Measurements from ENCODE around the gene NEUROD1. TPM values are rescaled to one million over a fixed set of nuclear protein-coding genes. Genes with fewer than 3 reads are reported as not detected.

NEUROD1 gene
- total and polyA plus RNA-seq, 9 donors: not detected

DNA sequence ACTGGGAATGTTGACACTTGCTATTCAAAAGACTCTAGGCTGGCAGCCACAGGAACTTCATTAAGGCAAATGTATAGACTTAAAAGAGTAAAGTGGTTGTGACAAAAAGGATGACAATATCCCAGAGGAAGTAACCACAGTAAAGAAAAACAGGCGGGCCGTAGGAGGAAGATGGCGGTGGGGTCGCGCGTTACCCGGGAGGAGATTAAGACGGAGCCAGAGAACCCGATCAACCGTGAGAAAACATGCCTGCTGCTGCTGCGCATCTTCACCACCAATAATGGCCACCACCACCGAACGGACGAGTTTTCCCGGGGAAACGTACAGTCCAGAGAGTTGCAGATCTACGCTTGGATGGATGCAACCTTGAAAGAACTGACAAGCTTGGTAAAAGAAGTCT is 14.0 kb upstream of the NEUROD1 start:
- TF ChIP-seq POLR2A (IDR thresholded peaks at IDR 0.05) (no peak), EP300 (IDR thresholded peaks at IDR 0.05) (no peak)
- TF ChIP-seq, protein P1, sequence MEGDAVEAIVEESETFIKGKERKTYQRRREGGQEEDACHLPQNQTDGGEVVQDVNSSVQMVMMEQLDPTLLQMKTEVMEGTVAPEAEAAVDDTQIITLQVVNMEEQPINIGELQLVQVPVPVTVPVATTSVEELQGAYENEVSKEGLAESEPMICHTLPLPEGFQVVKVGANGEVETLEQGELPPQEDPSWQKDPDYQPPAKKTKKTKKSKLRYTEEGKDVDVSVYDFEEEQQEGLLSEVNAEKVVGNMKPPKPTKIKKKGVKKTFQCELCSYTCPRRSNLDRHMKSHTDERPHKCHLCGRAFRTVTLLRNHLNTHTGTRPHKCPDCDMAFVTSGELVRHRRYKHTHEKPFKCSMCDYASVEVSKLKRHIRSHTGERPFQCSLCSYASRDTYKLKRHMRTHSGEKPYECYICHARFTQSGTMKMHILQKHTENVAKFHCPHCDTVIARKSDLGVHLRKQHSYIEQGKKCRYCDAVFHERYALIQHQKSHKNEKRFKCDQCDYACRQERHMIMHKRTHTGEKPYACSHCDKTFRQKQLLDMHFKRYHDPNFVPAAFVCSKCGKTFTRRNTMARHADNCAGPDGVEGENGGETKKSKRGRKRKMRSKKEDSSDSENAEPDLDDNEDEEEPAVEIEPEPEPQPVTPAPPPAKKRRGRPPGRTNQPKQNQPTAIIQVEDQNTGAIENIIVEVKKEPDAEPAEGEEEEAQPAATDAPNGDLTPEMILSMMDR (IDR thresholded peaks at IDR 0.05): no peak
- no peak for DNase-seq
- Histone ChIP-seq H3K27me3 (no peaks in the 10 kb centered on the region), H3K4me3 (no peak overlapping the region), H3K27ac (no peak overlapping the region), H3K9me3 (no peaks in the 10 kb centered on the region), H3K36me3 (no peaks in the 10 kb centered on the region), H3K4me1 (ENCODE audit: insufficient read depth) (no peaks in the 10 kb centered on the region)
- WGBS, 3 donors: 90 to 92% (median 91%) methylated on average over 17 of the region's 17 CpGs
- intact Hi-C loops (cut with DNase I): no loop called here

DNA sequence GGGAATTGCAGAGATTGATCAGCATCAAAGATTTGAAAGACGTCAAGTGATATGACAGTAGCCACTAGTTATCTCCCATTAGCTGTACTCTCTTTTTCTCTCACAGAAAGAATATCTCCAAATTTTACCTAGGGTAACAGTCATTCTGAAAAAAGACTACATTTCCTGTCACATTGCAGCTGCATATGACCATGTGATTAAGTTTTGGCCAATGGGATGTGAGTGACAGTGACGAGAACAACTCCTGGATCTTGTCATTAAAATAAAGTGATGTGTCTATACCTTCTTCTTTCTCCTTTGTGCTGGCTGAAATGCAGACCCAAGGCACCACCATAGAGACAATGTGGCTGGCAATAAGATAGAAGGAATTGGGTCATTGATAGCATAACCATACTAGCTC is 10.5 kb upstream of the NEUROD1 start:
- no peaks in the 10 kb centered on the region for H3K4me1 ChIP-seq (ENCODE audit: insufficient read depth)
- intact Hi-C loops (cut with DNase I): no loop called here
- no peaks in the 10 kb centered on the region for H3K36me3 ChIP-seq
- 79 to 86% (median 83%) methylated on average over 2 of the region's 2 CpGs for WGBS, 3 donors
- no peak overlapping the region for H3K27ac ChIP-seq
- H3K9me3 ChIP-seq: no peaks in the 10 kb centered on the region
- no peak overlapping the region for H3K4me3 ChIP-seq
- no peak for DNase-seq
- H3K27me3 ChIP-seq: no peaks in the 10 kb centered on the region
- TF ChIP-seq, protein P1 (IDR thresholded peaks at IDR 0.05): no peak
- TF ChIP-seq EP300 (IDR thresholded peaks at IDR 0.05) (no peak), POLR2A (IDR thresholded peaks at IDR 0.05) (no peak)

DNA sequence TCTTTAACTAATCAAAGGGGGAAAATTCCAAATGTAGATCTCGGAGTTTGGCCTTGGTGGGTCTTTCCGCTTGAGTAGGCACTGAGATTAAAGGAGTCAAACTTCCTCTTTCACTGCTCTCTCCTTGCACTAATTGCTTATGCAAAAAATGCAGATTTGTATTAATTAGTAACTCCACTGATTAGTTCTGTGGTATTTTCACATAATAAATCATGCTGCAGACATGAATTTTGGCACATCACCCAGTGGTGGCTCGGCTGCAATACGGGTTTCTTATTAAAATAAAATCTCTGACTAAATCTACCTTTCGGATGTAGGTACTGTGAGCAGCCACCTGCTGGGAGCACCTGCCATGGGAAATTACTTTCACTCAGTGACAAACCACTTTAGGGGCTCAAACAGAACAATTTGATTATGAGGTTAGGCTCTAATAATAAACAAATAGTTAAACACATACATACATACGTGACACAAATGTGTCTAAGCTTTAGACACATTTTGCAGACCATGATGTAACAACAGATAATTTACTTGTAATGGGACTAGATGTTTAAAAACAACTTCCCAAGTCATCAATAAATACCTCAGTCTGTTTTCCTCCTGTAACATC is 6.4 kb upstream of the NEUROD1 start:
- Histone ChIP-seq H3K27ac (no peak overlapping the region), H3K27me3 (no peaks in the 10 kb centered on the region), H3K4me1 (ENCODE audit: insufficient read depth) (no peaks in the 10 kb centered on the region), H3K4me3 (no peak overlapping the region), H3K36me3 (no peaks in the 10 kb centered on the region), H3K9me3 (no peaks in the 10 kb centered on the region)
- intact Hi-C loops (cut with DNase I): loop anchor here in 1 of 4 donors (5.0 kb wide), 1 partner anchor 329 kb away; no protein-coding TSS in a partner anchor
- WGBS, 3 donors: 47 to 54% (median 51%) methylated on average over 6 of the region's 6 CpGs
- no peak for DNase-seq
- TF ChIP-seq, protein P1 (IDR thresholded peaks at IDR 0.05): no peak
- TF ChIP-seq EP300 (IDR thresholded peaks at IDR 0.05): no peak
- no peak for TF ChIP-seq POLR2A (IDR thresholded peaks at IDR 0.05)

DNA sequence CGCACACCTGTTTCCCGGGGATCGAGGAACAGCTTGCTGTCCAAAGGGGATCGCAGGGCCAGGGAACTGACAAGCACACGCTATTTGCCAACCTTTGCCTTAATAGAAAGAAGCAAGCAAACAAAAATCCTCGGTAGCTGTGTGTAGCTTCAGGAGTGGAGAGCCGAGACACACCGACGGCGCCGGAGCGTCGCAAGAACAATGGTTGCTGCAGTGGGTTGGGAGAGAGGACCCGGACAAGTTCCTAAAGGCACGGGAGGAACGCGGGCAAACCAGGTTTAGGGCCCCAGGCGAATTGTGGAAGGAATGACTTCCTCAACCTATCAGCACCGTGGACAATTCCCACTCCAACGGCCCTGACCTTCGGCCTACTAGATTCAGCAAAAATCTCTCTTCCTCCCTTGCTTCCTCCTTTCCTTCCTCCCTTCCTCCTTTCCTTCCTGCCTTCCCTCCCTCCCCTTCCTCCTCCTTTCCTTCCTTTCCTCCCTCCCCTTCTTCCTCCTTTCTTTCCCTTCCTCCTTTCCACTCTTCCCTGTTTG is 4.9 kb upstream of the NEUROD1 start:
- no peak for DNase-seq
- no peaks in the 10 kb centered on the region for H3K27me3 ChIP-seq
- H3K9me3 ChIP-seq: no peaks in the 10 kb centered on the region
- H3K27ac ChIP-seq: no peak overlapping the region
- WGBS, 3 donors: 6 to 9% (median 7%) methylated on average over 21 of the region's 21 CpGs
- no peaks in the 10 kb centered on the region for H3K36me3 ChIP-seq
- H3K4me3 ChIP-seq: no peak overlapping the region
- no peaks in the 10 kb centered on the region for H3K4me1 ChIP-seq (ENCODE audit: insufficient read depth)
- TF ChIP-seq EP300 (IDR thresholded peaks at IDR 0.05) (no peak), POLR2A (IDR thresholded peaks at IDR 0.05) (no peak)
- TF ChIP-seq, protein P1 (IDR thresholded peaks at IDR 0.05): no peak
- intact Hi-C loops (cut with DNase I): loop anchor here in 1 of 4 donors (5.0 kb wide), 1 partner anchor 328 kb away; no protein-coding TSS in a partner anchor
